H1 (cell line): ENCODE data around the gene ENTPD6. TPM values are rescaled to one million over a fixed set of nuclear protein-coding genes. Genes with fewer than 3 reads are reported as not detected.

Source experiments
- BACH1 ChIP-seq: IDR thresholded peaks from 2 replicates; pipeline ENCODE4 v1.6.1; 2012; ENCODE audit warnings: low read length, improper control_type of control experiment
- CHD1 ChIP-seq: IDR thresholded peaks from 2 replicates; pipeline ENCODE4 v1.6.1; 2012; ENCODE audit warnings: low read depth, low read length, improper control_type of control experiment
- GABPA ChIP-seq: IDR thresholded peaks from 2 replicates; pipeline ENCODE4 v1.6.1; 2011; ENCODE audit warnings: mild to moderate bottlenecking, low read length, moderate library complexity, borderline replicate concordance; ENCODE audit not compliant: insufficient read depth
- NRF1 ChIP-seq: IDR thresholded peaks from 2 replicates; pipeline ENCODE4 v1.6.1; 2011; ENCODE audit warnings: mild to moderate bottlenecking, low read depth, low read length, improper control_type of control experiment
- SP2 ChIP-seq: IDR thresholded peaks from 2 replicates; pipeline ENCODE4 v1.6.1; 2012; ENCODE audit warnings: mild to moderate bottlenecking, low read length, inconsistent platforms
- TAF7 ChIP-seq: optimal IDR thresholded peaks from 2 replicates; pipeline ENCODE3; 2011; ENCODE audit warnings: low read depth, mild to moderate bottlenecking, inconsistent platforms, low read length, moderate library complexity, borderline replicate concordance
- polyA plus RNA-seq, 7 experiments: library from polyadenylated mRNA; depleted of rRNA in 3 of 7; stranded (reverse) in 5 of 7; unstranded in 2 of 7; fragments of >200 nt in 5 of 7; fragments of 200-250 nt in 2 of 7; gene quantifications; 1 replicate in 5 of 7; 2 replicates in 1 of 7; 4 replicates in 1 of 7; pipeline versions ENCODE4 v1.2.1 to v1.2.3, GENCODE V29; 2011 to 2013; ENCODE audit warnings: missing spikeins in 2 of 7, mixed read lengths in 2 of 7
- total RNA-seq: library from RNA; stranded (reverse); fragmentation: NEBNext Ultra II Directional; extraction: Animal tissue kit (Norgen Biotek cat#: 25700); gene quantifications from 2 replicates; pipeline ENCODE4 v1.2.1, GENCODE V29; 2021

ENTPD6 gene
- total and polyA plus RNA-seq, 2 of the 8 experiments (the other 6 are each of a cell fraction or from before 2014, with no cell fraction given), result 47.8 to 57.3 TPM

GRCh38 chr20:25257756-25258475 lies 62.4 kb downstream of the ENTPD6 start (continued):
- TF ChIP-seq BACH1, result no peak
- TF ChIP-seq CHD1, result no peak
- TF ChIP-seq GABPA, result no peak
- TF ChIP-seq SP2, result no peak
- no peak for TF ChIP-seq NRF1
- TF ChIP-seq TAF7, result no peak
